HCT116 (cell line): ENCODE results near the gene CHST1. TPM values are rescaled to one million over a fixed set of nuclear protein-coding genes. Genes with fewer than 3 reads are reported as not detected.

ENCODE experiments used
- ATAC-seq: fragments of 200-7000 bp; cut with Tn5 transposase; 2 replicates; pipeline ENCODE4 v1.9.1; 2020; ENCODE audit warnings: mild to moderate bottlenecking, moderate library complexity
- BruUV-seq: library from RNA; stranded (reverse); fragments of 400-500 nt; replicated peaks from 2 replicates; lab custom pipeline; 2021; lab: Mats Ljungman, UMichigan
- CTCF ChIA-PET: fragments of 300-600 bp; sonication (Branson Sonifier 250); formaldehyde crosslinking; loops from one replicate; lab custom pipeline; 2021; ENCODE audit warnings: antibody characterized with exemption; lab: Charles Lee
- POLR2A ChIA-PET: fragments of 300-600, 350-600 bp; sonication (Branson Sonifier 250); formaldehyde crosslinking; loops from one replicate; lab custom pipeline; 2021; ENCODE audit warnings: antibody characterized with exemption; lab: Charles Lee
- RAD21 ChIA-PET, 2 experiments: fragments of 300-600 bp; sonication (Branson Sonifier 250); formaldehyde crosslinking; loops; one replicate each; lab custom pipeline; 2023; ENCODE audit warnings: low total read pairs in 2 of 2; ENCODE audit not compliant: uncharacterized antibody in 2 of 2, unreplicated experiment in 2 of 2, low non-redundant PET in 1 of 2; lab: Charles Lee
- DNase-seq: peaks from one replicate; pipeline ENCODE4 v3.0.0-alpha.2; 2010; ENCODE audit warnings: low read depth, low spot score
- H2AFZ ChIP-seq: fragments of 200-600 bp; shearing (Covaris generic), sonication (generic); 2 replicates; pipeline ENCODE4 v1.6.1; 2017; ENCODE audit warnings: low read depth, mixed run types, mixed read lengths, antibody characterized with exemption, low read length; ENCODE audit not compliant: poor library complexity, severe bottlenecking
- H3K27ac ChIP-seq: 2 replicates; pipeline ENCODE4 v1.5.1; 2012; ENCODE audit warnings: low read depth, low read length
- H3K27me3 ChIP-seq: fragments of 200-600 bp; sonication (generic); 2 replicates; pipeline ENCODE4 v1.6.1; 2016; ENCODE audit warnings: mixed run types, low read length, mixed read lengths; ENCODE audit not compliant: insufficient read depth
- H3K36me3 ChIP-seq, 2 experiments: fragments of 200-500 bp in 1 of 2; fragments of 200-600 bp in 1 of 2; sonication (Bioruptor generic) in 1 of 2; sonication (generic) in 1 of 2; 2 replicates each; pipeline versions ENCODE4 v1.5.1 to v1.6.1; 2014 to 2016; ENCODE audit warnings: low read length in 2 of 2, inconsistent platforms in 1 of 2, mixed read lengths in 1 of 2, mixed run types in 1 of 2; ENCODE audit not compliant: insufficient read depth in 2 of 2, control insufficient read depth in 1 of 2
- H3K4me1 ChIP-seq, 2 experiments: fragments of 200-600 bp in 1 of 2; sonication (generic) in 1 of 2; 2 replicates each; pipeline versions ENCODE4 v1.5.1 to v1.6.1; 2012 to 2017; ENCODE audit warnings: low read length in 2 of 2, inconsistent platforms in 1 of 2, mild to moderate bottlenecking in 1 of 2, mixed read lengths in 1 of 2, mixed run types in 1 of 2, moderate library complexity in 1 of 2; ENCODE audit not compliant: insufficient read depth in 2 of 2, control insufficient read depth in 1 of 2
- H3K4me2 ChIP-seq: fragments of 200-600 bp; sonication (generic); 2 replicates; pipeline ENCODE4 v1.6.1; 2017; ENCODE audit warnings: mixed run types, low read length, mixed read lengths
- H3K4me3 ChIP-seq, 2 experiments: fragments of 200-600 bp in 1 of 2; sonication (generic) in 1 of 2; replicated peaks in 1 of 2; 2 replicates each; pipeline ENCODE4 v1.5.1; 2011 to 2016; ENCODE audit warnings: low read length in 2 of 2, control low read depth in 1 of 2, low read depth in 1 of 2, mild to moderate bottlenecking in 1 of 2, mixed read lengths in 1 of 2, mixed run types in 1 of 2
- H3K79me2 ChIP-seq: fragments of 200-600 bp; sonication (generic); 2 replicates; pipeline ENCODE4 v1.6.1; 2017; ENCODE audit warnings: mild to moderate bottlenecking, mixed run types, low read length, moderate library complexity, mixed read lengths; ENCODE audit not compliant: insufficient read depth
- H3K9ac ChIP-seq: fragments of 200-600 bp; sonication (generic); 2 replicates; pipeline ENCODE4 v1.6.1; 2016; ENCODE audit warnings: low read length, mixed read lengths
- H3K9me2 ChIP-seq: fragments of 200-600 bp; sonication (generic), shearing (Covaris generic); 2 replicates; pipeline ENCODE4 v1.6.1; 2017; ENCODE audit warnings: mixed run types, mild to moderate bottlenecking, moderate library complexity; ENCODE audit not compliant: insufficient read depth
- H3K9me3 ChIP-seq, 2 experiments: fragments of 200-500 bp in 1 of 2; fragments of 200-600 bp in 1 of 2; sonication (Bioruptor generic) in 1 of 2; sonication (generic) in 1 of 2; 2 replicates each; pipeline ENCODE4 v1.6.1; 2014 to 2017; ENCODE audit warnings: low read length in 2 of 2, mixed read lengths in 2 of 2, inconsistent platforms in 1 of 2, low read depth in 1 of 2, mild to moderate bottlenecking in 1 of 2, mixed run types in 1 of 2, moderate library complexity in 1 of 2; ENCODE audit not compliant: control insufficient read depth in 1 of 2, insufficient read depth in 1 of 2
- H4K20me1 ChIP-seq: fragments of 200-600 bp; sonication (generic), shearing (Covaris generic); 2 replicates; pipeline ENCODE4 v1.6.1; 2017; ENCODE audit warnings: mixed run types, mild to moderate bottlenecking, moderate library complexity; ENCODE audit not compliant: insufficient read depth
- ATF3 ChIP-seq: IDR thresholded peaks from 2 replicates; pipeline ENCODE4 v1.6.1; 2012
- CBX3 ChIP-seq: IDR thresholded peaks from 2 replicates; pipeline ENCODE4 v1.6.1; 2012; ENCODE audit warnings: low read depth
- CEBPB ChIP-seq: IDR thresholded peaks from 2 replicates; pipeline ENCODE4 v1.6.1; 2012; ENCODE audit warnings: low read depth
- CTCF ChIP-seq, 3 experiments: fragments of 200-600 bp in 1 of 3; sonication (generic) in 1 of 3; IDR thresholded peaks in 2 of 3; conservative IDR thresholded peaks in 1 of 3; 2 replicates each; pipeline ENCODE4 v1.5.1; 2012 to 2017; ENCODE audit warnings: low read depth in 2 of 3, low read length in 2 of 3, antibody characterized with exemption in 1 of 3, borderline replicate concordance in 1 of 3, control low read depth in 1 of 3, mild to moderate bottlenecking in 1 of 3, mixed read lengths in 1 of 3, mixed run types in 1 of 3, moderate library complexity in 1 of 3; ENCODE audit not compliant: insufficient read depth in 1 of 3
- EGR1 ChIP-seq: IDR thresholded peaks from 2 replicates; pipeline ENCODE4 v1.6.1; 2012; ENCODE audit warnings: low read depth
- EZH2 ChIP-seq: fragments of 200-600 bp; sonication (generic); IDR thresholded peaks from 2 replicates; pipeline ENCODE4 v1.6.1; 2017; ENCODE audit warnings: antibody characterized with exemption, mixed run types
- EZH2phosphoT487 ChIP-seq: fragments of 200-600 bp; IDR thresholded peaks from 2 replicates; pipeline ENCODE4 v1.6.1; 2018; ENCODE audit warnings: antibody characterized with exemption, borderline replicate concordance
- FOSL1 ChIP-seq: IDR thresholded peaks from 2 replicates; pipeline ENCODE4 v1.6.1; 2012; ENCODE audit warnings: low read depth
- JUND ChIP-seq: IDR thresholded peaks from 2 replicates; pipeline ENCODE4 v1.6.1; 2012
- POLR2A ChIP-seq: IDR thresholded peaks from 2 replicates; pipeline ENCODE4 v1.7.0; 2011; ENCODE audit warnings: borderline replicate concordance; ENCODE audit not compliant: insufficient read depth, insufficient read length; ENCODE audit errors: extremely low read depth
- POLR2AphosphoS5 ChIP-seq: IDR thresholded peaks from 2 replicates; pipeline ENCODE4 v1.6.1; 2011; ENCODE audit warnings: mild to moderate bottlenecking, low read depth, low read length, moderate library complexity
- SP1 ChIP-seq: IDR thresholded peaks from 2 replicates; pipeline ENCODE4 v1.6.1; 2012; ENCODE audit warnings: low read depth
- SRF ChIP-seq: IDR thresholded peaks from 2 replicates; pipeline ENCODE4 v1.6.1; 2012; ENCODE audit warnings: low read depth
- TCF7L2 ChIP-seq: IDR thresholded peaks from 2 replicates; pipeline ENCODE4 v1.7.0; 2011; ENCODE audit warnings: borderline replicate concordance, inconsistent platforms; ENCODE audit not compliant: insufficient read depth, insufficient read length; ENCODE audit errors: extremely low read depth
- YY1 ChIP-seq: IDR thresholded peaks from 2 replicates; pipeline ENCODE4 v1.6.1; 2011; ENCODE audit warnings: low read length, low read depth, moderate library complexity, mild to moderate bottlenecking; ENCODE audit not compliant: insufficient replicate concordance; ENCODE audit errors: extremely low read depth
- ZBTB33 ChIP-seq: IDR thresholded peaks from 2 replicates; pipeline ENCODE4 v1.6.1; 2011; ENCODE audit warnings: mild to moderate bottlenecking, low read length, moderate library complexity; ENCODE audit not compliant: insufficient replicate concordance; ENCODE audit errors: extremely low read depth
- ZFX ChIP-seq: fragments of 450-650 bp; IDR thresholded peaks from 2 replicates; pipeline ENCODE4 v1.6.1; 2017
- ZNF274 ChIP-seq: fragments of 200-500 bp; sonication (Bioruptor generic); IDR thresholded peaks from 2 replicates; pipeline ENCODE4 v1.6.1; 2014; ENCODE audit warnings: mild to moderate bottlenecking, low read depth, low read length, inconsistent platforms
- intact Hi-C: fragments of 100-400 bp; cut with micrococcal nuclease; formaldehyde crosslinking; loops from 2 replicates; pipeline ENCODE4 v1.10.0; 2022
- total RNA-seq: library from RNA; stranded (reverse); gene quantifications from one replicate; pipeline ENCODE4 v1.2.1, GENCODE V29; 2021; ENCODE audit not compliant: unreplicated experiment
- TF ChIP-seq, protein P1 (sequence below): IDR thresholded peaks from 2 replicates; pipeline ENCODE4 v1.6.1; 2012

The CHST1 gene
- total RNA-seq, 1 experiment from 2014 or later = 0.69 TPM

DNA sequence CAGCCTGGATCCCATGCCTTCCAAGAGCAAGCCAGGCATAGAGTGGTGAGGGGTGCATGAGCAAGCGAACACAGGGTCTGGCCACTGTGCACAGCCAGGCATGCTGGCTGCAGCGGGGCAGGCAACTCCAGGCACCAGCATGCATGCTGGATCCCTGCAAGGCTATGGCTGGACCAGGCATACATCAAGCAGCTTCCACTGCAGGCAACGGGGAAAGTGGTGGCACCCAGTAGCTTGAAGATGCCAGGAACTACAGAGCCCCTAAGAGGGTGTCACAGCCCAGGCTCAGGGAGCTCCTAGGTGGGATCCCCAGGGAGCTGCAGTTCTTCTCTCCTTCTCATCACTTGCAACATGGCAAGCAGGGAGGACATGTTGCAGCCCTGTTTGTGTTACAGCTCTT, 45.2 kb downstream of the CHST1 start:
- Histone ChIP-seq H3K27me3 (peaks cover 65% of the 10 kb centered on the region), H3K4me3 (no peak overlapping the region), H3K79me2 (no peaks in the 10 kb centered on the region), H3K9me3 (peaks cover 0 to 6% of the 10 kb centered on the region in 2 experiments; a peak in 1 of 4 replicates), H3K4me2 (no peak overlapping the region)
- intact Hi-C loops = no loop called here
- BruUV-seq = no TSS peak
- ATAC-seq = no peak
- CTCF ChIA-PET = no interaction called here
- TF ChIP-seq CEBPB (no peak), POLR2A (no peak), ATF3 (no peak), EZH2 (no peak), SRF (no peak), EZH2phosphoT487 (no peak), EGR1 (no peak), ZBTB33 (no peak), YY1 (no peak), ZNF274 (no peak), JUND (no peak), FOSL1 (no peak), CBX3 (no peak), TCF7L2 (no peak), CTCF (IDR thresholded peaks at IDR 0.05 in 2 of 3, conservative IDR thresholded peaks at IDR 0.05 in 1 of 3; ENCODE audit: borderline replicate concordance in 1 of 3, insufficient read depth in 1 of 3, low read depth in 2 of 3, low read length in 2 of 3) (no peak), SP1 (no peak), ZFX (no peak), POLR2AphosphoS5 (no peak)
- TF ChIP-seq, protein P1, sequence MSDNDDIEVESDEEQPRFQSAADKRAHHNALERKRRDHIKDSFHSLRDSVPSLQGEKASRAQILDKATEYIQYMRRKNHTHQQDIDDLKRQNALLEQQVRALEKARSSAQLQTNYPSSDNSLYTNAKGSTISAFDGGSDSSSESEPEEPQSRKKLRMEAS = no peak
- TF ChIP-seq, all 23 proteins: peak for 0
- no peak overlapping the region for H2AFZ ChIP-seq
- H3K36me3 ChIP-seq = no peaks in the 10 kb centered on the region
- RAD21 ChIA-PET = no interaction called here
- no peaks in the 10 kb centered on the region for H3K9me2 ChIP-seq
- H3K4me1 ChIP-seq = no peaks in the 10 kb centered on the region
- H3K27ac ChIP-seq = no peak overlapping the region
- no peak overlapping the region for H3K9ac ChIP-seq
- no peak for DNase-seq
- POLR2A ChIA-PET = no interaction called here
- H4K20me1 ChIP-seq = no peaks in the 10 kb centered on the region
